Keratinocyte (primary cell): ENCODE results near the gene ZPLD1.

Source experiments
- EZH2 ChIP-seq: IDR thresholded peaks from one replicate; pipeline ENCODE4 v1.6.1; 2012; ENCODE audit warnings: inconsistent platforms, mild to moderate bottlenecking, low read length, moderate library complexity
- TF ChIP-seq, protein P1 (sequence below), 3 experiments: IDR thresholded peaks in 1 of 3; conservative IDR thresholded peaks in 1 of 3; optimal IDR thresholded peaks in 1 of 3; 2 replicates in 2 of 3; 3 replicates in 1 of 3; pipeline versions ENCODE3 to v1.5.1; 2011; ENCODE audit warnings: low read length in 3 of 3, mild to moderate bottlenecking in 3 of 3, moderate library complexity in 2 of 3, control low read depth in 1 of 3, inconsistent platforms in 1 of 3; ENCODE audit not compliant: insufficient read depth in 2 of 3; ENCODE audit errors: extremely low read depth in 1 of 3

DNA sequence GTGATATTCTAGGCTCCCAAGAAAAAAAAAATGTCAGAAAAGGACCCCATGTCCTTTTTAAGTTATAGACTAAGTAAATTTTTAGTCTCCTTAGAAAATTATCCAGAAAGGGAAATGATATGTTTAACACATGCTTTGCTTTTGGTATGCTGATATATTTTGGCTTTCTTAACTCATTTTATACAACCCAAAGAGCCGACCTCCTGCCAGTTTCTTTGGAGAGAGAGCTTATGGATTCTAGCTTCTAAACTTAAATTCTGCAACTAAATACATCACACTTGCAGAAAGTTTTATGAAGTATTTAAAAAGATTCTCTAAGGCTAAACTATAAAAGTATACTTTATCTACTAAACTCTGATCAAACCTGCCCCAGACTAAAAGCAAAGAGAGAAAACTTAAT is 43.9 kb upstream of the ZPLD1 start:
- TF ChIP-seq, protein P1, sequence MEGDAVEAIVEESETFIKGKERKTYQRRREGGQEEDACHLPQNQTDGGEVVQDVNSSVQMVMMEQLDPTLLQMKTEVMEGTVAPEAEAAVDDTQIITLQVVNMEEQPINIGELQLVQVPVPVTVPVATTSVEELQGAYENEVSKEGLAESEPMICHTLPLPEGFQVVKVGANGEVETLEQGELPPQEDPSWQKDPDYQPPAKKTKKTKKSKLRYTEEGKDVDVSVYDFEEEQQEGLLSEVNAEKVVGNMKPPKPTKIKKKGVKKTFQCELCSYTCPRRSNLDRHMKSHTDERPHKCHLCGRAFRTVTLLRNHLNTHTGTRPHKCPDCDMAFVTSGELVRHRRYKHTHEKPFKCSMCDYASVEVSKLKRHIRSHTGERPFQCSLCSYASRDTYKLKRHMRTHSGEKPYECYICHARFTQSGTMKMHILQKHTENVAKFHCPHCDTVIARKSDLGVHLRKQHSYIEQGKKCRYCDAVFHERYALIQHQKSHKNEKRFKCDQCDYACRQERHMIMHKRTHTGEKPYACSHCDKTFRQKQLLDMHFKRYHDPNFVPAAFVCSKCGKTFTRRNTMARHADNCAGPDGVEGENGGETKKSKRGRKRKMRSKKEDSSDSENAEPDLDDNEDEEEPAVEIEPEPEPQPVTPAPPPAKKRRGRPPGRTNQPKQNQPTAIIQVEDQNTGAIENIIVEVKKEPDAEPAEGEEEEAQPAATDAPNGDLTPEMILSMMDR (optimal IDR thresholded peaks at IDR 0.05 in 1 of 3, IDR thresholded peaks at IDR 0.05 in 1 of 3, conservative IDR thresholded peaks at IDR 0.05 in 1 of 3; ENCODE audit: extremely low read depth in 1 of 3, insufficient read depth in 2 of 3, low read length in 3 of 3), result no peak
- no peak for TF ChIP-seq EZH2
